ENCODE measurements around the gene PKD1L1. TPM values are rescaled to one million over a fixed set of nuclear protein-coding genes. Genes with fewer than 3 reads are reported as not detected.

The PKD1L1 gene
- total RNA-seq, 4 donors from 2014 or later: 0.41 to 37.4 (median 17.5) TPM

DNA sequence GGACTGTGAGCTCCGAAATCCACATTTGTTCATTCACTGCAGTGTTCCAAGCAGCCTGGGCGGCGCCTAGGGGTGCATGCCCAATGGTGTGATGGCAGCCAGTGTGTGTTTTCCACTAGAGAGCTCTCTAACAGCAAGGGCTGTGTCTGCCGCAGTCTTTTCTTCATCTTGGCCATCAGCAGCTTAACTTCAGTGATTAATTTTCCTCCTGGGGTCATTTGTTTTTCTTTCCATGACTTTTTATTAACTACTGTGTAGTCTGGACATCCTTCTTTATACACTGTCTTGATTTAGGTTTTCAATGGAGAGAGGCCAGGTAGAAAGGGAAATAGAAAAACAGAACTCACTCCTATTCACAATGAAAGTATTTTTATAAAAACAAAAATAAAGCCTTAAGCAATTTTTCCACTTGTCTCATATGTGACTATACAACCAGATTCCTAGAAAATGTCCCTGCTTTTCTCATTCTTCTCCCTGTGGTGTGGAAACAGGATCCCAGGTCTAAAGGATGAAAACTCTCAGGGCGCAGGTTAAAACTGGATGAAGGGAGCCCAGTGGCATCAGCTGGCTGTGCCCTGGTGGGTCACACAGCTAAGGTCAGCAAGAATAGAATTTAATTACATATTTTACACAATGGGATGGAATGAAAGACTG lies 176.8 kb downstream of the PKD1L1 start:
- WGBS, 2 donors (ENCODE audit: low coverage in 1 of 2): 67 to 73% methylated on average over 5 of the region's 5 CpGs
- no peak for TF ChIP-seq POLR2A (IDR thresholded peaks at IDR 0.05)
- no peak for TF ChIP-seq EP300 (IDR thresholded peaks at IDR 0.05; ENCODE audit: low read depth)
- no peak for TF ChIP-seq POLR2AphosphoS5 (IDR thresholded peaks at IDR 0.05)
- TF ChIP-seq, protein P1, sequence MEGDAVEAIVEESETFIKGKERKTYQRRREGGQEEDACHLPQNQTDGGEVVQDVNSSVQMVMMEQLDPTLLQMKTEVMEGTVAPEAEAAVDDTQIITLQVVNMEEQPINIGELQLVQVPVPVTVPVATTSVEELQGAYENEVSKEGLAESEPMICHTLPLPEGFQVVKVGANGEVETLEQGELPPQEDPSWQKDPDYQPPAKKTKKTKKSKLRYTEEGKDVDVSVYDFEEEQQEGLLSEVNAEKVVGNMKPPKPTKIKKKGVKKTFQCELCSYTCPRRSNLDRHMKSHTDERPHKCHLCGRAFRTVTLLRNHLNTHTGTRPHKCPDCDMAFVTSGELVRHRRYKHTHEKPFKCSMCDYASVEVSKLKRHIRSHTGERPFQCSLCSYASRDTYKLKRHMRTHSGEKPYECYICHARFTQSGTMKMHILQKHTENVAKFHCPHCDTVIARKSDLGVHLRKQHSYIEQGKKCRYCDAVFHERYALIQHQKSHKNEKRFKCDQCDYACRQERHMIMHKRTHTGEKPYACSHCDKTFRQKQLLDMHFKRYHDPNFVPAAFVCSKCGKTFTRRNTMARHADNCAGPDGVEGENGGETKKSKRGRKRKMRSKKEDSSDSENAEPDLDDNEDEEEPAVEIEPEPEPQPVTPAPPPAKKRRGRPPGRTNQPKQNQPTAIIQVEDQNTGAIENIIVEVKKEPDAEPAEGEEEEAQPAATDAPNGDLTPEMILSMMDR (IDR thresholded peaks at IDR 0.05): no peak
- DNase-seq: no peak
- intact Hi-C loops (cut with DNase I; ENCODE audit: low total_unique reads): no loop called here
- Histone ChIP-seq H3K36me3 (no peaks in the 10 kb centered on the region), H3K27me3 (no peaks in the 10 kb centered on the region), H3K9me3 (no peaks in the 10 kb centered on the region), H3K4me3 (no peak overlapping the region), H3K4me1 (no peaks in the 10 kb centered on the region), H3K27ac (peak overlapping the region in 1 of 4 donors; percentile 3)
- in situ Hi-C loops (cut with MboI; ENCODE audit: low pct_ligation_motif_present in 1 of 4, low pct_unique_long_range_greater_than_20kb in 1 of 4, low sequenced_read_pairs in 3 of 4): no loop called here

DNA sequence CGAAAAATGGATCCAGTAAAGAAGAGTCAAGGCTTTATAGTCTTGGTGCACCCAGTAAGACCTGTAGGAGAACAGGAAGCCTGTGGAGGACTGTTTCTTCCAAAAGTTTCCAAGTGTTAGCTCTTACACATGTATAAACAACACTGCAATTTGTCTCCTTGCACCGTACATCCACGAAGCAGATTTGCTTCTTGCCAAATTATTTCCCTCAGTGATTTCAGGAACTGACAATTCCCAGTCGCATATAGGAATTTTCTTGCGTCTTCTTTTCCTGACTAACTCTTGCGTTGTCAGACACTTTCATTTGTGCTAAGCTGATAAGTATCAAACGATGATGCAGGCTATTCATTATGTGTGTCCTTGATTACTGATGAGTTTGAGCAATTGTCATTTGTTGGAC lies 182.1 kb downstream of the PKD1L1 start:
- TF ChIP-seq POLR2AphosphoS5 (IDR thresholded peaks at IDR 0.05): peak in 1 of 3 donors; percentile 36
- TF ChIP-seq, protein P1 (IDR thresholded peaks at IDR 0.05): no peak
- WGBS, 2 donors (ENCODE audit: low coverage in 1 of 2): 66 to 75% methylated on average over 7 of the region's 7 CpGs
- no peaks in the 10 kb centered on the region for H3K27me3 ChIP-seq
- in situ Hi-C loops (cut with MboI; ENCODE audit: low pct_ligation_motif_present in 1 of 4, low pct_unique_long_range_greater_than_20kb in 1 of 4, low sequenced_read_pairs in 3 of 4): no loop called here
- no peaks in the 10 kb centered on the region for H3K36me3 ChIP-seq
- no peak for DNase-seq
- intact Hi-C loops (cut with DNase I; ENCODE audit: low total_unique reads): no loop called here
- peaks cover 9 to 16% (median 11%) of the 10 kb centered on the region in 4 donors for H3K4me1 ChIP-seq
- no peak overlapping the region for H3K4me3 ChIP-seq
- H3K9me3 ChIP-seq: no peaks in the 10 kb centered on the region
- no peak overlapping the region for H3K27ac ChIP-seq

DNA sequence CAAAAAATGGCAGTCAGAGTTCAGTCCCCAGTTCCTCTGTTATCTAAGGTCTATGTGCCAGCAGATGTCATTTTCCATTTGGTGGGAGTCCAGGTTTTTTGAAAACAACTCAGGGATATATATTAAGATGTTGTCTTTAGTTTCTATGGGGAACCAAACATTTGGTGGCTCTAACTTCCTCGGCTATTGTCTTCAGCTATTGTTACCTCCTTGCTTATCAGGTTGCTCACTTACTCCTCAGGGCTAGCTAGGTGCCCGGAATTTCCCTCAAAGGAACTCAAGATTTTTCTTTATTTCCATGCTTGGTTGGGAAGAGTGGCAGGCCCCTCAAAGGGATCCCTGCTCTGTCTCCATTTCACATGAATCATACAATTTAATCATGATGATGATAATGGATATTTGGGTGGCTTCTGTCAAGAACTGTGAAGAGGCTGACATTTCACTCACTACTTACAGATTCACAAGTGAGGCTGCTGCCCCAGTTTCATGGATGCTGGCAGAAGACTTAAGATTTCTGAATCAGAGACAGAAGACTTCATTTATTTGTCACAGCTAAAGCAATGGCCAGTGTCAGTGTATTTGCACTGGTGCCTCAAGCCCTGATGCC lies 182.8 kb downstream of the PKD1L1 start:
- no peak for DNase-seq
- Histone ChIP-seq H3K27ac (no peak overlapping the region), H3K4me3 (no peak overlapping the region), H3K9me3 (no peaks in the 10 kb centered on the region), H3K36me3 (no peaks in the 10 kb centered on the region), H3K27me3 (no peaks in the 10 kb centered on the region), H3K4me1 (peaks cover 9 to 16% (median 11%) of the 10 kb centered on the region in 4 donors)
- WGBS, 2 donors (ENCODE audit: low coverage in 1 of 2): 80 to 93% methylated on average over 2 of the region's 2 CpGs
- no peak for TF ChIP-seq POLR2A (IDR thresholded peaks at IDR 0.05)
- in situ Hi-C loops (cut with MboI; ENCODE audit: low pct_ligation_motif_present in 1 of 4, low pct_unique_long_range_greater_than_20kb in 1 of 4, low sequenced_read_pairs in 3 of 4) (no loop called here), intact Hi-C loops (cut with DNase I; ENCODE audit: low total_unique reads) (no loop called here)

DNA sequence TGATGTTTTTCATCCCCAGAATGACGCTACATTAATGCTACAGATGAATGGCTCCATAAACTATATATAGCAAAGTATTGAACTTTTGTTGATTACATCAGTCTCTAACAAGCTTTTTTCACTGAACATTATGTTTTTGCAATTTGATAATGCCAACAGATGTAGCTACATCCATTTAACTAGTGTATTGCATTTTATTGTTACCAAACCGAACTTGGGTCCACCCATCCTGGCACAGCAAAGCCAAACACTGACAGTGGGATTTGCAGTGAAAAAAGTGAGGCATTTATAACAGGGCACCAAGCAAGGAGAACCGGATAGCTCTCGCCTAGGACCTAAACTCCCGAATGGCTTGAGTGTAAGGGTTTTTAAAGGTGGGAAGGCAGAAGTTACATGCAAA lies 183.5 kb downstream of the PKD1L1 start:
- Histone ChIP-seq H3K4me3 (no peak overlapping the region), H3K9me3 (no peaks in the 10 kb centered on the region), H3K4me1 (peaks cover 9 to 16% (median 11%) of the 10 kb centered on the region in 4 donors), H3K36me3 (no peaks in the 10 kb centered on the region), H3K27ac (no peak overlapping the region), H3K27me3 (no peaks in the 10 kb centered on the region)
- WGBS, 2 donors (ENCODE audit: low coverage in 1 of 2): 80 to 89% methylated on average over 5 of the region's 5 CpGs
- no peak for DNase-seq
- in situ Hi-C loops (cut with MboI; ENCODE audit: low pct_ligation_motif_present in 1 of 4, low pct_unique_long_range_greater_than_20kb in 1 of 4, low sequenced_read_pairs in 3 of 4): no loop called here
- intact Hi-C loops (cut with DNase I; ENCODE audit: low total_unique reads): no loop called here
- TF ChIP-seq, protein P1 (IDR thresholded peaks at IDR 0.05): no peak
- TF ChIP-seq EP300 (IDR thresholded peaks at IDR 0.05; ENCODE audit: low read depth): no peak

Measured in transverse colon (tissue), 4 donors.